Left colon (tissue), 2 donors: ENCODE measurements around the gene PLAGL1. TPM values are rescaled to one million over a fixed set of nuclear protein-coding genes. Genes with fewer than 3 reads are reported as not detected.
"Not testable (repeated sequence)": the region's sequence is repeated elsewhere in the genome, so short reads cannot be mapped to it uniquely, and the experiment has no call there.

Experiments
- ATAC-seq: fragments of 200-7000 bp; cut with Tn5 transposase; one replicate; pipeline ENCODE4 v1.9.1; 2020; ENCODE audit warnings: mild to moderate bottlenecking, moderate library complexity
- DNase-seq, 2 donors: peaks; one replicate each; pipeline ENCODE4 v3.0.0-alpha.2; 2020
- intact Hi-C, 2 donors: fragments of 100-400 bp; cut with DNase I in 1 of 2; cut with micrococcal nuclease in 1 of 2; formaldehyde crosslinking; loops; one replicate each; pipeline versions ENCODE4 v1.11.2 to v1.14.0; 2022; cut with DNase I, micrococcal nuclease
- total RNA-seq, 2 donors: library from RNA; stranded (reverse); fragmentation: NEBNext Ultra II Directional; extraction: Animal tissue kit (Norgen Biotek cat#: 25700); gene quantifications; one replicate each; pipeline ENCODE4 v1.2.1, GENCODE V29; 2021
- donor health status: DM: no; HTN: no; CAD: no.
- donor health status: DM: yes; HTN: yes; CAD: no.

The PLAGL1 gene
- total RNA-seq, 2 donors from 2014 or later = 33.5 to 36.4 TPM

DNA sequence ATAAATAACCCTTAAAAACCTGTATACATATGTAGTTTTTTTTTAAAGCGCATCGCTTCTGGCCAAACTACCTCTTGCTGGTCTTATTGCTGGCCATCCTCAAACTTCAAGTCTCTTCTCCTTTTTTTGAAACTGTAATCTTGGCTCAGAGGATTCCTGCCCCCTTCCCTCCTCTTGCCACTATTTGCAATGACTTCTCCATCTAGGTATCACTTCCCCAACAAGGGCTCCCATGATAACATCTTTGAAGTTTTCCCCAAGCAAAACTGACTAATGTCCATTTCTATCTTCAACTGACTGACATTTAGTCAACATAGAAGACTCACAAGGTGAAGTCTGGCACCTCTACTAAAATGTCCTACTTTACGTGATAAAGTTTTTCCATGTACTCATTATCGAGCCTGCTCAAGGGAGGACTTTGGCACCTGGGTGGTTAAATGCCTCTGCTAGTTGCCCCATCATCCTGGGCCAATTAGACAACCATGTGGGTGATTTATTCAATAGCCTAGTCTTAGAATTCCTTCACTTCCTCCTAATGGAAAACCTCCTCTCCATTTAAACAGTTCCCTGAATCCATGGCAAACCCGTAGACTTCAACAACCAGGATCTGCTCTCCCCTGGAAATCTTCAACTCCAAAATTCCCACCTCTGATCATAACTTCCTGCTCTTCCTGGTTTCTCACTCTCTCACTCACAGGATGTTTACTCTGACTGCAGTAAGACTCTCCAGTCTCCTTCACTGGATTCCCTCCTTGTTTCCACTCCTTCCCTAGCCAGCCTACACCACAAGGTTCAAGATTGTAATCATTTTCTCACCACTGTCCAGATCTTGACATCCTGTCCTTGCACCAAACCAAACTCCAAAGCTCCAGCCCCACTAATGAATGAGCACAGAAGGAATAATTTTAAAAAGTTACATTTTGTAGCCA is 9.4 kb upstream of the PLAGL1 start:
- intact Hi-C loops = loop anchor here in 1 of 2 donors (10.0 kb wide), 1 partner anchor 73 kb away; no protein-coding TSS in a partner anchor
- no peak for DNase-seq
- peak; percentile 76 for ATAC-seq

DNA sequence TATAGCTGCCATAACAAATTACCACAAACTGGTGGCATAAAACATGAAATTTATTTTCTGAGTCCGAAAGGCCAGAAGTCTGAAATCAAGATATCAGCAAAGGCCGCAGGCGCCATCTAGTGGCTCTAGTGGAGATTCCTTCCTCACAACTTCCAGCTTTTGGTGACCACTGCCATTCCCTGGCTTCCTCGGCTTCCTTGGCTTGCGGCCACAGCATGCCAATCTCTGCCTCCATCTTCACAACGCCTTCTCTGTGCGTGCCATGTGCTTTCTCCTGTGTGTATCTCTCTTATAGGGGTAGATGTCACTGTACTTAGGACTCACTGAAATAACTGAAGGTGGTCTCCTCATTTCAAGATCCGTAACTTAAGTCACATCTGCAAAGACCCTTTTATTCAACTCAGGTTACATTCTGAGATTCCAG is 5.4 kb upstream of the PLAGL1 start:
- ATAC-seq (peak; percentile 71), DNase-seq (peak; percentile 59 to 87)

DNA sequence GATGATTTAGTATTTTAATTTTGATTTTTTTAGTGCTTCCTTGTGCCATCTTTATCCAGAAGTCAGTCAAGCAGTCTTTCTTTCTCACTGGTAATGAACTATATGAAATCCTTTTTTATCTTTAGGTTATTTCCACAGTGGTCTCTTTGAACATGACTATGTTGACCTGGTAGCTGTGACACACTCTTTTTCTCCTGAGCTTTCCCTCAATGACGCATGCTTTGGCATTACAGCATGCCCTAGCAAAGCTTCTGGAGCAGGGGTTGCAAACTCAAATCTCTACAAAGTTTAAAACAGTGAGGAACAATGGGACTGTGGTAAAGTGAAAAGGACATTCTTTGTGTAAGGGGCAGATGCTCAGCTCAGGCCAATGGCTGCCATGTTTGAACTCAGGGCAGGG is 4.5 kb upstream of the PLAGL1 start:
- no peak for ATAC-seq
- no peak for DNase-seq
- intact Hi-C loops = loop anchor here in 1 of 2 donors (5.0 to 10.0 kb wide), 2 partner anchors 68 to 435 kb away; no protein-coding TSS in a partner anchor

More for the DNA sequence above, 5.4 kb upstream of the PLAGL1 start:
- intact Hi-C loops = loop anchor here in 1 of 2 donors (5.0 to 10.0 kb wide), 2 partner anchors 69 to 436 kb away; no protein-coding TSS in a partner anchor

DNA sequence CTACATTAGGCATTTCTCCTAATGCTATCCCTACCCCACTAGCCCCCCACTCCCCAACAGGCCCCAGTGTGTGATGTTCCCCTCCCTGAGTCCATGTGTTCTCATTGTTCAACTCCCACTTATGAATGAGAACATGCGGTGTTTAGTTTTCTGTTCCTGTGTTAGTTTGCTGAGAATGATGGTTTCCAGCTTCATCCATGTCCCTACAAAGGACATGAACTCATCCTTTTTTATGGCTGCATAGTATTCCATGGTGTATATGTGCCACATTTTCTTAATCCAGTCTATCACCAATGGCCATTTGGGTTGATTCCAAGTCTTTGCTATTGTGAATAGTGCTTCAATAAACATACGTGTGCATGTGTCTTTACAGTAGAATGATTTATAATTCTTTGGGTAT is 1.6 kb upstream of the PLAGL1 start:
- DNase-seq, ATAC-seq: not testable (repeated sequence)
- intact Hi-C loops = loop anchor here in 1 of 2 donors (5.0 to 10.0 kb wide), 2 partner anchors 65 to 432 kb away; no protein-coding TSS in a partner anchor

DNA sequence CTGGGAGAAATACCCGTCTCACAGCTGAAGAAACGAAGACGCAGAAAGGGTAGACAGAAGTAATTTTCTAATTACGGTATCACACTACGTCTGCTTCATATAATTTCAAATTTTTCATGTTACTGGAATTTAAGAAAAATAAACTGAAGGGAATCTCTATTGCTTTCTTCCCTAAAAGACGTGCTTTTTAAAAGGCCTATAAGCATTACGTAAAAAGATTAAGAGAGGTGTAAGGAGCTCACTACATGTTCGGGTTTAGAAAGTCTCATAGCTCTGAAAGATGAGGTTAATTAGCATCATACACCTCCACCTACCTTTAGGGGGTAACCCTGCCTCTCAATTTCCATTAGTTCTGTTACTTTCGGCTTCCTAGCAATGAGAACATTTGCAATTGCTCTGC is 787 bp upstream of the PLAGL1 start:
- ATAC-seq (no peak), DNase-seq (no peak)
- intact Hi-C loops = no loop called here

DNA sequence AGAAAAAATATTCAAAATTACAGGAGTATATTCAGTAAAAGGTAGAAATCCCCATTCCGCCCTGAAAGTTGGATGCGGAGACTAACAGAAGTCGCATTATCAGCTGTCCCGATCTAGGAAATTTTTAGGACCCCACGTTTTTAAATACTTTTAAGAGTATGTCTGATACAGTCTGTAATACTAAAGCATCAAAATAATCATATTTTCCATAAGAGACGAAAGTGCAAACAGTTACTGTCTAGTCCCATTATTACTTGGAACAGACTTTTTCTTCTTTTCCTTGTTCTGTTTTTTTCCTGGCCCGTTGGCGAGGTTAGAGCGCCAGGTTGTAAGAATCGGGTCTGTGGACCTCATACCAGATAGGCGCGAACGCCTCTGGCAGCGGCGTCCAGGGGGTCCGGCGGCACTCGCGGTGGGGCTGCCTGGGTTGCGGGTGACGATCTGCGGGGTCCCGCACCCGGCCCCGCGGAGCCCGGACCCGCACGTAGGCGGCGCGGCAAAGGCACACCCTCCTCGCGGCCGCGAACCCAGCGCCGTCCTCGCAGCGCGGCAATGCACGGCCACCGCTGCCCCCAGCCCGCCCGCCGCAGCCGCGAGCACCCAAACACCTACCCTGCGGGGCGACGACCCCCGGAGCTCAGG is 460 bp downstream of the PLAGL1 start:
- no peak for DNase-seq
- intact Hi-C loops = no loop called here

DNA sequence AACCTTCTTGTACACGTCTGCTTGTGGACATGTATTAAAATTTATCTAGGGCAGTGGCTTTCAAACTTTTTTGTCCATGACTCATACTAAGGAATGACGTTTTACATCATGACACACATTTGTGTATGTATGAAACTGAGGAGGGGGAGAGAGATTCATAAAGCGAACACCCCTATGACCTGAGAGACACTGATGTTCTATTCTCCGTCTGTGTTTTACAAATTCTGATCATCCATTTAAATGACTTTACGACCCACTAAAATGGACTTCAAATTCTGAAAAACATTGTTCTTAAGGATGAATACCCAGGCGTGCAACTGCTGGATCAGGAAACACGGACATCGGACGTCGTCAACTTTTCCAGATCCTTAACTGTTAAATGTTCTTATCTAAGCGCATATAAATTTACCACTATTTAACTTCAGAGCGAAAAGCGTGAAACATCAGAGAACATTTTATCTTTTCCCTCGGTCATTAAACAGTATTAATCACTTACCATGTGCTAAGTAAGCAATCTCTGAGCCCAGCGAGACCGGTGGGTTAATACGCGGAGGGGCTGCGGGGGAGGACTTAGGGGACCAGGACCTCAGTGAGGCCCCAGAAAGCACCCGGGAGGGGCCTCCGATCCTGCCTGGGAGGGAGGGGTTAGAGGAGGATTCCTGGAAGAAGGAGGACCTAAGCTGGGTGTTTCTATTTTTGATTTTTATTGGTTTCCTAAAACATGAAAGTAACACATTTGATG is 1.2 kb downstream of the PLAGL1 start:
- ATAC-seq = peak; percentile 34
- intact Hi-C loops = no loop called here

More for the DNA sequence above, 460 bp downstream of the PLAGL1 start:
- peak; percentile 62 for ATAC-seq

DNA sequence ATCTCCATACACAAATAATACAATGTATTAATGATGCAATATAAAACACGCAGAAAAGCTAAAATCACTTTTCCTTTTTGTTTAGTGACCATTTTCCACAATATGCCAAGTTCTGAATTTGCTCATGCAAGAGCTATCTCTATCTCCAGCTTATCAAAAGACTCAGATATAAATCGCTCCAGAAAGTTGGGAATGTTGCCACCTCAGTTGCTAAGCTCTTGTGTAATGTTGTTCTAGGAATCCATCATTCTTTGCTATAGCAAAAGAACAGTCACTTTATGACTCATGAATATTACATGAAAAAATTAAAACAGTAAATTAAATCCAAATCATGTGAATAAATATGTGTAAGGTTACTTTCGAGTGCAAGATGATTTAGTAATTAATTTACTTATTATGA is 8.7 kb downstream of the PLAGL1 start:
- intact Hi-C loops = no loop called here
- no peak for DNase-seq
- no peak for ATAC-seq

More for the DNA sequence above, 1.2 kb downstream of the PLAGL1 start:
- peak; percentile 25 to 42 for DNase-seq

DNA sequence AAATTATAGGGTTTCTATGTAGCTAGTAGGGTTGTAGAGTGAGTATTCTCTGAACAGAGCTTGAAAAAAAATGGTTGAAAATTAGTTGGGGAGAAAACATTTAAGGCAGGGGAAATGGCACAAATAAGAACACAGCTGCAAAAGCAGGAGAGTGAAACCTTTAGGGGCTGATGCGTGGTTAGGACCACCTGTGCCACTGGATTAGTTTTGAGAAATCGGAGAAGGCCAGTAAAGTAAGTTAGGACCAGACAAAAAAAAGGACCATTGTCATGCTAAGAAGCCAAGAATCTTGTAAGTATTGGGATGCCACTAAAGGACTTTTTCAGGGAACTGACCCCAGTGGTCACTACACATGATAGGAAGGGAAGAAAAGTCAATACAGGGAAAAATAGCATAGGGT is 9.4 kb downstream of the PLAGL1 start:
- no peak for DNase-seq
- ATAC-seq = no peak
- intact Hi-C loops = no loop called here

DNA sequence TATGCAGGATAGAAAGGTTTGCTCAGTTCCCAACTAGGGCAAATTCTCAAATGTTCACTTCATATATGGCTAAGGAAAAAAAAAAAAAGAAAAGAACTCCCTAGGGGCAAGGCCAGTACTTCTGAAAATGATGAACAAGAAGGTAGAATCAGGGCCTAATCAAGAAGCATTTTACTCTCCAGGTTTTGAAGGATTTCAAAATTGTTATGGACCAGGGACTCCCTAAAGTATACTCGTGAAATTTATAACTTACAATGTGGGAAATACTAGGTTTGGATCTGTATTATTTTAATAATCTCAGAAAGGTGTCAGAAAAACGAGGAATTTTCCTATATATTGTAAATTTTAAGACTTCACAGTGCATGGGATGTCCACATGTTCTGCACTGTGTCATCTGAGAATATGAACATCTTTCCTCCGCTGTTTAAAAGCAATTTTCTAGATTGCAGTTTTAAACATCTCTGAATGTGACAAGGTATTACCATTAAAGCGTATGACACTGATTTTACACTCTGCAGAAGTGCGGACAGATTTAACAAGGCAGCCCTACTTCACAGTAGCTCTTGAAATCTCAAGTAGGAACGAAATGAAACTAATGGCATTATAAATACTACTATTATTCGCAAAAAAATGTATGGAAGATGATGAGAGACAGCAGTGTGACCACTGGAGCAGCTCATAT is 14.0 kb downstream of the PLAGL1 start:
- DNase-seq = no peak
- no peak for ATAC-seq
- intact Hi-C loops = no loop called here

DNA sequence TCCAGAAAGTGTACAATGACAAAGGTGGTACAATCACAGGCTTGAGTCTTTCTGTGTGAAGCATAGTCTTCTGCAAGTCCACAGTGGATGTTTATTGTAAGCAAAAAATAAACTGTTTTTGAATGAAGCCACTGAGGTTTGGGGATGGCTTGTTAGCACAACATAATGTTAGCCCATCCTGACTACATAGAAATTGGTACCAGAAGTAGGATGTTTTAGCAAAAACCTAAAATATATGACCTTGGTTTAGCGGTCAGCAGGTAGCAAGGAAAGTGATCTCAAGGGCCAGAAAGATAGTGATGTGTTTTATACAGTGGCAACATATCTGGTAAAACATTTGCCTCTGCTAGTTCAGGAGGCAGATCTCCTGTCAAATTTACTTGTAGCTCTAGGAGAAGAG is 15.8 kb downstream of the PLAGL1 start:
- intact Hi-C loops = no loop called here
- ATAC-seq = no peak
- no peak for DNase-seq

DNA sequence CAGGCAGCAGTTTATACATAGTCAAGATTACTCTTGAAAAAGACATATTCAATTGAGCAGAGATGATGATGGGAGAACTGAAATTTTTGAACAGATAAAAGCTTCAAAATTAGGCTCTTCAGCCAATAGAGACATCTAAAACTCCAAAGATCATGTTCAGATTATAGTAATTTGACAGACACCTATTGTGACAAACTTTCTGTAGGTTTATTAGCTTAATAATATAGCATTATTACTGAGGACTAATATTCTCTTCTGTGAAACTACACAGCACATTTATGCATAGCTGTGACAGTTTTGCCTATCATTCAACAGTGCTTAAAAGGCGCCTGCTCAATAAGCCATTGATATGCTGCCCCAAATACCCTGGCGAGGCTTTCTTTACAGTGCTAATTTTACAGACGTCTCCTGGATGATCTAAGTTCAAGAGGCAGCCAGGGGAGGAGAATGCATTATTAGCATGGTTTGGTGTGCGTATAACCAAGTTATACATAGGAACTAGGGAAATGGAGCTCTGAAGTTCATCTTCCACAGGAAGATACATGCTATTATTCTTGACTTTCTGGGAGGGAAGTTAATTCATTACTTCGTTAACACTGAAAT is 21.5 kb downstream of the PLAGL1 start:
- no peak for ATAC-seq
- no peak for DNase-seq
- intact Hi-C loops = no loop called here

DNA sequence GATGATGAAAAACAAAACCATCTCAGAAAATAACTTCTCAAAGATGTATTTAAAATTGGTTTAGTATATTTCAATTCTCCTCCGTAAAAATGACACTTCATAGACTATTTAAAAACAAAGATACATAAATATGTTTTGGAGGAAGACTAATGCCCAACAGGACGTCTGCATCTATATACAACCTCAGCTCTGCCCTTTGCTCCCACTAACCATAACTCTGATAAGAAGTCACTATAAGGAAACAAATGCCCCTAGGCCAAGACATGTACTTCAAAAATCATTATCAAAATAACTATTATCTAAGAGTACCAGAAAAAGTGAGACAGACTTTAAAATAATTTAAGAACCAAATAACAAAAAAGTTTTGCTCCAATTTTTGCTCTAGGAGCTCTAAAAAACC is 23.4 kb downstream of the PLAGL1 start:
- intact Hi-C loops = no loop called here
- DNase-seq = no peak
- peak; percentile 97 for ATAC-seq

DNA sequence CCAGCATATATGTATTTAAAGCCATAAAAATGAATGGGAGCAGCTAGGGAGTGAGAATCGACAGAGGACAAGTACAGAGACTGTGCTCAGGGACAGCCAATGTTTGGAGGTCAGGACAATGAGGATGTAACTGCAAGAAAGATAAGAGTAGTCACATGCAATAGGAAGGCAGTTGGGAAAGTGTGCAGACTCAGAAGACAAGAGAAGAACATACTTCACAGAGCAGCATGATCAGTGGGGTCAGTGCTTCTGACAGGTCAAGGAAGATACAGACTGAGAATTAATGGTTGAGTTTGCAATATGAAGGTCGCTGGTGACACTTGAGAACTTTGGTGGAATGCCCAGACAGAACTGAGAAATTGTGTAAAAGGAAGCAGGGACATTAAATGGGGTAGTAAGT is 25.1 kb downstream of the PLAGL1 start:
- DNase-seq (no peak), ATAC-seq (no peak)
- intact Hi-C loops = no loop called here

DNA sequence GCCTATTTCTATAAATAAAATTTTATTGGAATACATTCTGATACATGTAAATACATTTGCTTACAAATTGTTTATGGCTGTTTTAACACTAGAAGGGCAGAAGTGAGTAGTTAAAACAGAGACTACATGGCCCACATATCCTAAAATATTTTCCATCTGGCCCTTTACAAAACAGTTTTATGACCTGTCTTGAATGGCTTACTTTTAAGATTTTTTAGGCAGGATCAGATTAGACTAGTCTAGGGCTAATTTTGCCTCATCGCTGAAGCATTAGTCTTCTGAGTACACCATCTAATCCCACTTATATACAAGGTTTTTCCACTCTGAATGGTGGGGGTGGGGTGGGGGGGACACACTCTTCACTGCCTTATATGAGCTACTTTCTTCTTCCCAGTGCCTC is 27.1 kb downstream of the PLAGL1 start:
- DNase-seq (no peak), ATAC-seq (no peak)
- intact Hi-C loops = no loop called here

DNA sequence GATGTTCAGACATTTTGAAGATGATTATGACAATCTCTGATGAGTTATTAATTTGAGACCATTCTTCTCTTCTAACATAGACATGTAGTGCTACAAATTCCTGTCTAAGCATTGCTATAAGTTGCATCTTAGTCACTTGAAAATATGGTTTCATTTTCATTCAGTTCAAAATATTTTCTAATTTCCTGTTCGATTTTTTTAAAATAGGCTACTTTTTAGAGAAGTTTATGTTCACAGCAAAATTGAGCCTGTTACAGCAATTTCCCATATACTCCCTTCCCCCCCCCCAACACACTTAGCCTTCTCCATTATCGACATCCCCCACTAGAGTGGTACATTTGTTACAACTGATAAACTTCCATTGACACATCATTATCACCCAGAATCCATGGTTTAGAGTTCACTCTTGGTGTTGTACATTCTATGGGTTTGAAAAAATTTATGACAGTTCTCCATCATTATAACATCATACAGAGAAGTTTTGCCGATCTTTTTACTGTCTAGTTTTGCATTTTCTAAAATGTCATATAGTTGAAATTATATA is 31.2 kb downstream of the PLAGL1 start:
- no peak for ATAC-seq
- intact Hi-C loops = no loop called here
- DNase-seq = no peak

DNA sequence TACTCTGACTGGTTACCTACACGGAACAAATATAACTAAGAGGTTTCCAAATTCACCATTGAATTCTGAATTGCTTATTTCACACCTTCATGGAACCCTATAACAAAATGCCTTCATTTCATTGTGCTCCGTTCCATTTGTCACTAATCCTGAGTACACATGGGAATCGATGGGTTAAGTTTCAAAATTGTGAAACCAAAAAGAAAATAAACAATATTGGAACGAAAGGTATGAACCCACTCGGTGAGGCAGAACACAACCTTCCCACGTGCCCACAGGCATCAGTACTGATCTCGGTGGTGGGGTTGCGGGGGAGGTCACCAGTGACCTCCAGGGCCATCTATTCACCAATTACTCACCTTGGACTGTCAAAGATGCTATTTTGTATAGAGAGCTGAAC is 34.0 kb downstream of the PLAGL1 start:
- no peak for DNase-seq
- ATAC-seq = no peak
- intact Hi-C loops = no loop called here
